Activated T-helper 9 cell treated with anti-CD3 and anti-CD28 coated beads, Interleukin-2, amount 50 U/mL, for 16 hours (primary cell): ENCODE results near the gene SLC26A2.

Experiments used
- DNase-seq: peaks from one replicate; pipeline ENCODE4 v3.0.0-alpha.2; 2020; ENCODE audit warnings: low read depth

Gene SLC26A2

DNA sequence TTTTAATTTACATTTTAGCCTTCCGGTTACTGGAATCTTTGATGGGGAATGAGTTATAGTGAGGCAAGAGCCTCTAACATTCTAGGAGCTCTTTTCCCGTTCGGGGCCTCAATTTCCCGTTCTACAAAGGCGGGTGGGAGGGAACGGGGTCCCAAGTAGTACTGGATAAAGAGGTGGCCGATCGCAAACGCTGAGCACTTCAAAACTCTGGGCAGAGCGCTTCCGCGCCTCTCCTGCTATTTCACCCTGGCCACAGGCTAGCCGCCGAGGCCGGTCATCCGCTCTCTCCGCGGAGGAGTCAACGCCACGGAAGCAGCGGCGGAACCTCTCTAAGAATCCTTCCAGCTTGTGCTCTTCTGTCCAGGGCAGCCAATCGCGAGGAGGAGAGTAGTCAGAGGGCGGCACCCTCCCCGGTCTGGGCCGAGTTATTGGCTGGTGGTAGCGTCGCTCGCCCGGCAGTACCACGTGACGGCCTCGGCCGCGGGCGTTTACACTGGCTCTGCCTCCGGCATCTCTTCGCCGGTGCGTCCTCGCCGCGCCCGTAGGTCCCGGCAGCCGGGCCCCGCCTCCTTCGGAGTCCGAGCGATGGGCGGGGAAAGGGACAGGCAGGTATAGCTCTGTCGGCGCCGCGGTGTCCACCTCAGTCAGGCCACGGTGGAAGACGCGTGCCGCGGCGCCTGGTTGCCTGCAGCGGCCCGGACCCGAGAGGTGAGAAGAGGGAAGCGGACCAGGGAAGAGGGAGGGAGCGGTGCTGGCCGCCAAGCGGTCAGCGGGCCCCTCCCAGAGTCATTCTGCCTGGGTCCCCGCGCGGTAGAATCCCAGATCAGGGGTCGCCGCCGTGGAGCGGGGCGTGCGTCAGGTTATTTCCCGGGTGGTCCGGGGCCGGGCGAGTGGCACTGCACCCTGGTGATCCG lies at the start of gene SLC26A2:
SLC26A2 (plus strand) TSS at position 487 of the 914 bp plus-strand sequence. CDS start 16,895 bp downstream, outside the sequence.
- peak; percentile 90 for DNase-seq

DNA sequence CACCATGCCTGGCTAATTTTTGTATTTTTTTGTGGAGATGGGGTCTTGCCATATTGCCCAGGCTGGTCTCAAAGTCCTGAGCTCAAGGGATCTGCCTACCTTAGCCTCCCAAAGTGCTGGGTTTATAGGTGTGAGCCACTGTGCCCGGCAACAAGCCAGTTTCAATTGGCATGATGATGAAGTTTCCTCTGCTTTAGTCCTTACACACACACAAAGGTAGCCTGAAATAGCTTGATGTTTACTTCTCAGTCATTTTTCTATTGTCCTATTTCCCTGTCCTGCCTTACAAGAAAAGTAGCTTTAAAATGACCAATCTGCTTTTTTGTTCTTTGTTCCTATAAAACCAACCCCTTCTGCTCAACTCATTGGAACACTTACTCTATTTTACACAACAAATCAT lies 49.5 kb upstream of the SLC26A2 start:
- DNase-seq = no peak

DNA sequence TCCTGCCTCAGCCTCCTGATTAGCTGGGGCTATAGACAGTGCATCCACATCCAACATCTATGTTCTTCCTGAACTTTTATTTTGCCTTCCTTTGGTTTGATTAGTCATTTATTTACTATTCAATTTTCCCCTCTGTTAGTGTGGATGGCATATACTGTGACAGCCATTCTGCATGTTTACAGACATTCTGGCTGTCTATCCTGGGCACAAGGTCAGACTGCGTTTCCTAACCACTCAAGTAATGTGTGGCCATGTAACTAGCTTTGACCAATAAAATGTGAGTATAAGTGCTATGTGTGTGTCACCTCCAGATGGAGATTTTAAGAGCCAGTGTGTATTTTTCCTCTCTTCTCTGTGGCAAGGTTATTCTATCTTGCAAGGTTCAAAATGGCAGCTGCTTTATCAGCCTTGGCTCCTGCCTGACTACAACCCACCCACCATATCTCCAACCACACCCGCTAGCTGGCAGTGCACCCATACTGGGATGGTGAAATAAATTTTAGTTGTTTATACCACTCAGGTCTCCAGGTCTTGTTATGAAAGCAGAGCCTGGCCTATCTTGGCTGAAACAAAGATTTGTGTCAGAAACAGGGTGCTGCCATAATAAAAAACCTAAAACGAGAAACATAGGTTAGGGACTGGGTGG lies 48.2 kb upstream of the SLC26A2 start:
- DNase-seq = no peak

DNA sequence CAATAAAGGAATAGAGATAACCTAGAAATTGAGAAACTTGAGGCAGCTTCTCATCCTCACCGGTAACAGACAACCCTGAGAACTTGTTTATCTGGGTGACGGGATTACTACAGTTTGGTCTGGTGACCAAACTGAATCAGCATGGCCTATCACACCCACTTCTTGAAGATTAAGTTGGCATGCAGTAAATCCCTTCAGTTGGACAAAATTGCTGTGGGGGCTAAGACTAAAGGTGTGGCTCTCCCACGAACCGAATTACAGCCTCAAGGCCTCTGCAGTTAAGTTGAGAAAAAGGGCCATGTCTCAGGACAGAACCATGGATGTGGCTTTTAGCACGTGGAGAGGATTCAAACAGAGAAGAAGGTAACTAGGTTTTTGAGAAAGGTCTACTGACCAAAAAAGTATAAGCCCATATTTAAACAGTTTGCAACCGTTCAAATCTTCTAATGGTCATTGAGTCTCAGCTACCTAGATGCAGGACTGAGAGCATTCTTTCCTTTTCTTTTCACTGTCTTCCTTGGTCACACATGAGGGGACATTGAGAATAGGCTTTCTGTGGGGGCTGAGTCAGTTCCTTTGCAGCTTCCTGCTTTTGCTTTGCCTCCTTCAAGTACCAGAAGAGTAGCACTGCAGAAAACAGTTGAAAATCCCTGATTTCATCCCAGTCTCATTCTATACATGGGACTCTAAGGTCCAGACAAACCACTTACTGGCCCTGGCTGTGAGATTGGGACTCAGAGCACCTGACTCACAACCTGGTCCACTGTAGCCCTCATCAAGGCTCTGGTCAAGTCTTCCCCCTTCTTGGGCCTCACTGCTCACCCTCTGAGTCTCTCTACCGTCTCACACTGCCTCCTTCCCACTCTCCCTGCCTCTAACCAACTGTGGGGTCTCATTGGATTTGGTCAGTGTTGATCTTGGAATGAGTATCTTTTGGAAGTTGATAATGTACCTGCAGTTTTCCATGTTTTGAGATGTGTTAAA lies 46.8 kb upstream of the SLC26A2 start:
- no peak for DNase-seq

DNA sequence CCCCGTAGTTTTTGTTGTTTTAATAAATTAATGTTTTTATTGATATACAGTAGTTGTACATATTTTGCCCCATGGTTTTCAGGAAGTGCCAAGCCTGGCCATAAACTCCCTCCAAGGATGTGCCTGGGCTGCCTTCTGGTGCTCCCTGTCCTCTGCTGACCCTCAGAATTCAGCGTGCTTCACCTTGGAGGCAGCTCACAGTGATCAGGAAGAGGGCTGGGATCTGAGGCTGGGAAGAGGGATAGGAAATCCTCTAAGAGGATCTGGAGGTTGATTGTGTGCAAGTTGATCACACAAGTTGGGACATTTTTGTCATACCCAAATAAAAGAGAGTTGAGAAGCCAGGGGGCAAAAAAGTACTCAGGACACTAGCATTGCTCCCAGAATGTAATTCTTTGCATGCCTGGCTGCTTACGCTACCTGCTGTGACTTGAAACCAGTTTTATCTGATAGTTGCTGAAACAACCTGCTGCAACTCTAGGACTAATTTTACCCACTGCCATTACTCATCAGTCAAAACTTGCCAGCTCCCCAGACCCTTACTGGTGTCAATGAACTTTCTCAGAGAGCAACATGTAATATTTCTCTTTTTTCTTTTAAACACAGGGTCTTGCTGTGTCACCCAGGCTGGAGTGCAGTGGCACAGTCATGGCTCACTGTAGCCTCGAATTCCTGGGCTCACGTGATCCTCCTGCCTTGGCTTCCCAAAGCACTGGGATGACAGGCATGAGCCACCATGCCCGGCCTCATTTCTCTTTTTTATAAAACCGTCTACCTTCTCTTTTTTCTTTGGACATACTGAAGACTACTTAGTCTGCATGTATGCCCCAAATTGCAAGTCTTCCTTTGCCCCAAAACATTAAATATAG lies 44.9 kb upstream of the SLC26A2 start:
- DNase-seq = no peak

DNA sequence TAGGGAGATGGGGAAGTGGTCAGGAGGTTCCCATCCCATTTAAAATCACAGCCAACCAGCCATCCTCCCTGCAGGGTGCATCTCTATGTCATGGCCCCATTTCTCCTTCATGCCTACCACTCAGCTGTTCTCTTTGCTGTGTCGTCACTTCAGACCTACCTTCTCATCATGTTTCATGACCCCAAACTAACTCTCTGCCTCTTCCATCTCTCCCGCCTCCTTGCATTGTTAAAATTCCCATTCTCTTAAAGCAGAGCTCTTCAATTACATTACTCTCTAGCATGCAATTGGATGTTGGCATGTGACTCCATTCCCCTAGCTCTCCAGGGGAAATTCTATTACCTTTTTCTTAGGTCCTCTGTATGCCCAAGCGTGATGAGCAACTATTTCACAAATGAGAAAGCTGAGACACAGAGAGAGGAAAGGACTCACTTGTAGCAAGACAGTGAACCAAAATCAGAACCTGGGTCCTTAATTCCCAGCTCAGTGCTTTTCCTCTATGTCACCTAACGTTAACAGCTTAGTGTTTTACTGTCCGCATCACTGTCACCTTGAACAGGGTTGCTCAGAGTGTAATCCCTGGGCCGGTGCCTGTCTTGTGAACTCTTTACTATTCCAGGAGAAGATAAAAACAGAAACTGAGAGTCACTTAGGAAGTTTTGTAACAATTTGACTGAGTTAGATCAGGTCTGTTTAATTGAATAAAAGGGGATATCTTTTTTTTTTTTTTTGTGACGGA lies 44.1 kb upstream of the SLC26A2 start:
- DNase-seq = no peak

DNA sequence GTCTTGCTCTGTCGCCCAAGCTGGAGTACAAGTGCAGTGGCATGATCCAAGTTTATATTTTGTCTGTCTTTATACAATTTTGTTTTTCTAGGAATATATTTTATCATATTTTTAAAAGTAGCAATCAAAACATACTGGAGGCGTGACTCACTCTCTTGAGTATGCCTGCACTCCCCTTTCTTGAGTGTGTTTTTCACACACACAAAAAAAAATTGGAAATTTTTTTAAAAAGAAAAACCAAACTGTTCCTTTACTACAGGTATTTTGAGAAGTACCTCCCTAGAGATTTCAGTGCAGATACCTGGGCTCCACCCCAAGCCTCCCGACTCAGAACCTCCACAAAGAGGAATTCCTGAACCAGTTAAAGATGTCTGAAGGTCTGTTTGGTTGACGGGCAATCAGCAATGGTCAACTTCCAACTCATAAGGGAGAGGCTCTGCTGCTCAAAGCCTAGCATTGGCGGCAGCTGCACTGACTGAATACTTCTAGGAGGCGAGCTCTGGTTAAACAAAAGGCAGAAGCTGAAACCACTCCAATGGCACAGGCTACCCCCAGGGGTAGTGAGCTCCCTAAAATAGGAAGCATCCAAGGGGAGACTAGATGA lies 43.4 kb upstream of the SLC26A2 start:
- DNase-seq = no peak

DNA sequence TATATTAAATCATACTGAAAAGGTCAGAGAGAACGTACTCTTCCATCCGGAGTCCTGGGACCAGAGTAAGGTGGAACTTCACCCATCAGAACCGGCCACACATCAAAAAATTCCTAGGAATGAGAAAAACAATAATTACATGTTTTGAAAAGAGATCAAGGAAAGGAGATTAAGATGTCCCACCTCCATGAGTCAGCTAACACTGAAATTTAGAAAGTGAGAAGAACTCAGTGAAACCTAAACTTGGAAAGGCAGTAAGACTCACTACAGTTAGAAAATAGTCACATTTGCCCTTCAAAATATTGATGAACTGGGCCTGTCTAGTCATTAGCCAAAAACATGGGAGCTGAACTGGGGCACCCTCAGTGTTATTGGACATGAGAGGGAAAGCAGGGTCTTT lies 39.0 kb upstream of the SLC26A2 start:
- DNase-seq = no peak

DNA sequence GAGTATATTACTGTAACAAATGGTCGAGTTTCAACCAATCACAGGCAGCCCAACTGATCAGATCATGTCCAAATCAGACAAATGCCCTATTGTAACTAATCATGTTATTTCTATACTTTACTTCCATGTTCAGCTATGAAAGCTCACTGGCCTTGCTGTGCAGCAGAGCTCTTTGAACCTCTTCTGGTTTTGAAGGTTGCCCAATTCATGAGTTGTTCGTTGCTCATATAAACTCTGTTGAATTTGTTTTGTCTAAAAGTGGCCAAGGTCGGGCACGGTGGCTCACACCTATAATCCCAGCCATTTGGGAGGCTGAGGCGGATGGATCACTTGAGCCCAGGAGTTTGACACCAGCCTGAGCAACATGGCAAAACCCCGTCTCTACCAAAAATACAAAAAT lies 37.6 kb upstream of the SLC26A2 start:
- no peak for DNase-seq

DNA sequence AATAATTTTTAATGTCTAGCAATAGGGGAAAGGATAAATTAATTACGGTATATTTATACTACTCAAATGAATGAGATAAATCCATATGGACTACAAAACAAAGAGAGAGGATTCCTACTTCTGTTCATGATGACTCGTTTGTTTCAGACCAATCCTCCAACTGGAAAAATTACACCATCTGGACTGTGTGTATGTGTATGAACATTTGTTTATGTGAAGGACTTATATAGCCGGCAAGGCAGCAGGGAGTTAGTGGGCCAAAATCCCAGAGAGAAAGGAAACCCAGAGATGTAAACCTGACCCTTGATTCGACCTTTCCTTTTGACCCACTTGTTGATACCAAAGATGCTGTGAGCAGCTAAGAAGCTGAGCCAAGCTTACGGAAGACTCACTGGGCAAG lies 36.1 kb upstream of the SLC26A2 start:
- no peak for DNase-seq

DNA sequence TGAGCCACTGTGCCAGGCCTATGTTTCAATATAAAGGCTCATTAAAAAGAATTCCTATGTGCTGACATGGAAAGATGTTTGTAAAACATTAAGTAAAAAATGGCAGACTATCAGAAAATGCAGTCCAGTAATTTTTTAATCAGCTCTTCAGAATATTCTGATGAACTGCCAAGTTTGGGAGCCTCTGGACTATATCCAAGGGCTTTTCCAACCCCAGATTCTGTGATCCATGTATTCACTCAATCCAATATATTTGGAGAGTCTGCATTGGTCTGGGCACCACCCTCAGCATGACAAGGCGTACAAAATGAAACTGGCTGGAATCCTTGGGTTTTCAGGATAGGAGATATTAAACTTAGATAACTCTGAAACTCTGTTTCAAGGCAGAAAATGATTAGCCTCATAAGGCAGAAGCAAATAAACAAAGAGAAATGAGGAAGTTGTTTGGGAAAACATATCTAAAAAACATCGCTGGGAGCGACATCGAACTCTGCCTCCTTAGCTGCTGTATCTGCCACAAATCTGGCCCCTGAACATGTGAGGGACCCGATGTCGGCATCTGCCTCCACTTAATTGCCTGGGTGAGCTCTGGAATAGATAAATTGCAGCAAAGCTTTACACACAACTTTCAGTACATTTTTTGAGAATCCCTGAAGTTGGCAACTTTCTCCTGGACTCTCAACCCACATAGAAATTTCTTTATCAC lies 30.4 kb upstream of the SLC26A2 start:
- DNase-seq = no peak

DNA sequence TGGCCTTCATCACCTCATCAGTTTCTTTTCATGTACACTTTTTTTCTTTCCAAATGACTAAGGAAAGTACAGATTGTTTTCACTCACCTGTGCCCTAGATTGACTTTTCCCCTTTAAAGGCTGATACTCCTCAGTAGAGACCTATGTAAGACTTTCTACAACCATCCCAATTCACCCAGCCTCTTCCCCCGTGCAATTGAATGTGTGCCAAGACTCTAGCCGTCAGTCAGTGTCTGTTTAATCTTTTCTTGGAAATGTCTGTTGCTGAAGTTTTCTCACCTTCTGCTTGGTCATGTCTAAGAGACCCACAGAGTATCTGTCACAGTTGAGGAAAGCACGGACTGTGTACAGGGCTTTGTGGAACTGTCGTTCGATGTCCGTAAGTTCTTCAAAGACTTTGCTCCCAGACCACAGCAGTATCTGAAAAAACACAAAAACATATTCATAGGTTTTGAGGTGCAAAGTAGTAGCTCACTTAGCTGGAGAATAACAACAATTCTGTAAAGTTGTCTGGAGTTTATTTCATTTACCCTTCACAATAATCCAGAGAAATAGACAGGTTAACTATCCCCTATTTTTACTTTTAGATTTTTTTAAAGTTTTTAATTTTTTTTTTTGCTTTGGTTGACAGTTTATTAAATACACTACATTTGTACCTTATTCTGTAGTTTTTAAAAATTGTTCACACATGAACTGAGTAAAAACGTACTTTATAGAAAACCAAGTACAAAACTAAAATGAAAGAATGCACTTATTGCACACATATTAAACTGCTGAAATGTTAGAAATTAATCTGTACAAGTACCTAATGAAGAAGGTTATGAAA lies 29.6 kb upstream of the SLC26A2 start:
- no peak for DNase-seq

DNA sequence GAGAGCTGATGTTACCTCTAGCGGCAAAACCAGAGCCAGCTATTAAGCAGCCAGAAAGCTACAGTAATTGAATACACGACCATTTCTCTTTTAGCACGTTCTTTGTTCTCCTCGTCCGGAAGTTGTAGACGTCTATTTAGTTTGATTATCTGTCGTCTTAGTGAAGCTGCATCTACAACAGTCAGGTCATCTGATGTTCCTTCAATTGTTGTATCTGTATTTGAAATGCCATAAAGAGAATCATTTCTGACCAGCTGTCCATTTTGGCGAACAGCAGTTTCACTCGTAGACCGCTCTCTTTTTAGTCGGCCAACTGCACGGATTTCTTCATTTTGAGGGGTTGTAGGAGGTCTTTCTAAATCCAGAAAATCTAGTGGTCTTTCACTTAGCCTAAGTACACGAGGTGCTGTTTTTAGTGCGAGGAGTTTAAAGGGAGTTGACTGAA lies 28.5 kb upstream of the SLC26A2 start:
- DNase-seq = no peak

DNA sequence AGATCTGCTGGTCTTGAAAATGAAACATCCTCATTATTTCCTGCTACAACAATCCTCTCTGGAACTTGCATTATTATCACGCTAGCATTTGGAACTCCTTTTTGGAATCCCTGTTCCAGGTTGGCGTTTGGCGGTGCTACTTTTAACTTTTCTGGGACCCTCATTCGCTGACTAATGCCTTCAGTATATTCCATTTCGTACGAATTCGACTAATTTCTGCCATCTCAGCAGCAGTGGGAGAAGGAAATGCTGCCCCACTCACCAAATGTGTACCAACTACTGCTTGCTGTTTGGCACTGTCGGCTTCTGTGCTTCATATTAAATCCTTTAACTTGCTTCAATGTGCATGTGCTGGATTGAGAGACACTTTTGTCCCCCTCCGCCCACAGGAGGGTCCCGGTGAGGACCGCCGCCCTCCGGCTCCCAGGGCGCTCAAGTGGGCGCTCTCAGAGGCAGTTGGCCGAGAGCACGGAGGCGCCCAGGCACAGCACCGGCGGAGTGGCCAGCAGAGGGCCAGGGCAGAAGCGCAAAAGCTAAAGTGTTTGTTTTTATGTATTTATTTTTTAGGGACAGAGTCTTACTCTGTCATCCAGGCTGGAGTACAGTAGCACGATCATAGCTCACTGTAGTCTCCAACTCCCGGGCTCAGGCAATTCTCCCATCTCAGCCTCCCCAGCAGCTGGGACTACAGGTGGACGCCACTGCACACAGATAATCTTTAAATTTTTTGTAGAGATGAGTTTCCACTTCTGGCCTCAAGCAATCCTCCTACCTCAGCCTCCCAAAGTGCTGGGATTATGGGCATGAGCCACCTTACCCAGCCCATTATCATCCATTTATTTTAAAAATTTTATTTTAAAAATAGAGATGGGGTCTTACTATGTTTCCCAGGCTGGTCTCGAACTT lies 27.9 kb upstream of the SLC26A2 start:
- DNase-seq = no peak

DNA sequence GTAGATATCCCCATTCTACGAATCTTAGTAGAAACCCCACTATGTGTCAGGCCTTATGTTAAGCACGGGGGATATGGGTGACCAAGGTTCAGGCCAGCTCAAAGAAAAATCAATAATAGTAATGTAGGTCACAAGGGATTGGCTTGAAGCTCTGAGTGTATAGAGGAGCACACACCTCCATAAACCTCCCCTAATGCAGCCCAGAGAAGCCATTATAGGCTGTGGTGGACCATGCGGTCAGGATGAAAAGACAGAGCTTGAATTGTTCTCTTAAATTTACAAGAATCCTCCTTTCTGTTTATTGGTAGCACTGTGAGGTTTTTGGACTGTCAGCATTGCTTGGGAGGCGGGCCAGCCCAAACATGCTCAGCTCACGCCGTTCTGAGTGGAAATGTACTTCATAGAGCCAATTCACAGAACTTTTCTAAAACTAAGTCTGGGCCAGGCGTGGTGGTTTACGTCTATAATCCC lies 25.1 kb upstream of the SLC26A2 start:
- no peak for DNase-seq

DNA sequence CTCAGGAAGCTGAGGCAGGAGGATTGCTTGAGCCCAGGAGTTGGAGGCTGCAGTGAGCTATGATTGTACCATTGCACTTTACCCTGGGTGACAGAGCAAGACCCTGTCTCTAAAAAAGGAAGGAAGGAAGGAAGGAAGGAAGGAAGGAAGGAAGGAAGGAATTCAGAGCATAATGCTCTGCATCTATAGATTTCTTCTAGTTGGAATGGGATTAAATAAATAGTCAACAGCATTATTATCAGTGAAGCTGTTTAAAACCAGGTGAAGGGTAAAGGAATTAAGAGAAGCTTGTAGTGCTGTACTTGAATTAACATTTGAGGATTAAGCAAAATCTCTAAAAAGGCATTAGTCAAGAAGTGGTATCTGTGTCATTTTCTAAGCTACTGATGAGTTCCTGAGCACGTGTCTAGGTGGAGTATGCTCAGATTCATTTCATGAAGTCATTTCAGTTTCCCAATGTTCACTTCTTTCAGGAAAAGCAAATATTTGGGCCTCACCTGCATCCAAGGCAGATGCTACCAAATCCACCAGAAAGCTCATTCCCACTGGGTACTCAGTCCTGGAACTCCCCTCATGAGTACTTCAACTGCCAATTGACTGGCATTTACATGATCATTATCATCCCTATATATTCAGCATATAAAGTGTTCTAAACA lies 24.4 kb upstream of the SLC26A2 start:
- DNase-seq = no peak

DNA sequence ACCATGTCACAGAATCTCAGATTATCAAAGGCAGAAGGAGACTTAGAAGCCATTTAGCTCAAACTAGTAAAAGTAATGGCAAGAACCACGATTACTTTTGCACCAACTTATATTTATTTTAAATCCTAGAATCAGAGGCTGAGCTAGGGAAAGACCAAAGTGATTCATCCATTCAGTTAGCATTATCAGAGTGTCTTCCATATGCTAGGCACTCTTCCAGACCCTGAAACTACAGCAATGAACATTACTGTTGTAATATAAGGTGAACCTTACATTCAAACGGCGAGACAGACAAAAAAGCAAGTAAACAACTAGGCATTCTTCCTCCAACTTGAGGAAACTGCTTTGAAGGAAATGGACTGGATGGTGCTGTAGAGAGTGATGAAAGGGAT lies 23.9 kb upstream of the SLC26A2 start:
- no peak for DNase-seq
